GM23338 (cell line): ENCODE data around the gene MRGPRG. TPM values are rescaled to one million over a fixed set of nuclear protein-coding genes. Genes with fewer than 3 reads are reported as not detected.

Source experiments
- ATAC-seq: fragments of 200-7000 bp; cut with Tn5 transposase; 3 replicates; pipeline ENCODE4 v1.9.1; 2020
- DNase-seq: peaks from one replicate; pipeline ENCODE4 v3.0.0-alpha.2; 2015; ENCODE audit warnings: low spot score
- H2AFZ ChIP-seq: fragments of 200-600 bp; sonication (generic); 2 replicates; pipeline ENCODE4 v1.8.0; 2016; ENCODE audit warnings: antibody characterized with exemption, mild to moderate bottlenecking, moderate library complexity
- H3F3A ChIP-seq: fragments of 200-600 bp; sonication (generic); replicated peaks from 2 replicates; pipeline ENCODE4 v1.8.0; 2017; ENCODE audit warnings: antibody characterized with exemption, mixed run types, low read depth
- H3K27ac ChIP-seq: fragments of 200-600 bp; sonication (generic); 2 replicates; pipeline ENCODE4 v1.6.1; 2016; ENCODE audit warnings: low read depth
- H3K27me3 ChIP-seq: fragments of 200-600 bp; sonication (generic); 2 replicates; pipeline ENCODE4 v1.8.0; 2016; ENCODE audit warnings: mild to moderate bottlenecking, mixed run types, moderate library complexity; ENCODE audit not compliant: insufficient read depth
- H3K36me3 ChIP-seq: fragments of 200-600 bp; sonication (generic); 2 replicates; pipeline ENCODE4 v1.8.0; 2016; ENCODE audit warnings: mild to moderate bottlenecking; ENCODE audit not compliant: insufficient read depth
- H3K4me1 ChIP-seq: fragments of 200-600 bp; sonication (generic); 2 replicates; pipeline ENCODE4 v1.8.0; 2016; ENCODE audit warnings: mild to moderate bottlenecking, moderate library complexity; ENCODE audit not compliant: insufficient read depth
- H3K4me2 ChIP-seq: fragments of 200-600 bp; sonication (generic); 2 replicates; pipeline ENCODE4 v1.7.1; 2017; ENCODE audit warnings: mixed run types
- H3K4me3 ChIP-seq: fragments of 200-600 bp; sonication (generic); 2 replicates; pipeline ENCODE4 v1.6.1; 2016; ENCODE audit warnings: mixed run types
- H3K79me2 ChIP-seq: fragments of 200-600 bp; sonication (generic); replicated peaks from 2 replicates; pipeline ENCODE4 v1.8.0; 2017; ENCODE audit warnings: mild to moderate bottlenecking; ENCODE audit not compliant: insufficient read depth
- H3K9me2 ChIP-seq: fragments of 200-600 bp; sonication (generic); 2 replicates; pipeline ENCODE4 v1.8.0; 2017; ENCODE audit not compliant: insufficient read depth
- H4K20me1 ChIP-seq: fragments of 200-600 bp; sonication (generic); replicated peaks from 2 replicates; pipeline ENCODE4 v1.8.0; 2017; ENCODE audit warnings: mild to moderate bottlenecking; ENCODE audit not compliant: insufficient read depth
- H3K27ac Mint-ChIP-seq: 2 replicates; pipeline ENCODE4 v1.8.0; 2020; ENCODE audit warnings: inconsistent platforms, mild to moderate bottlenecking, moderate library complexity, mixed read lengths
- H3K27me3 Mint-ChIP-seq: 3 replicates; pipeline ENCODE4 v1.8.0; 2022; ENCODE audit warnings: low read depth, mild to moderate bottlenecking, moderate library complexity, mixed read lengths, inconsistent platforms; ENCODE audit not compliant: insufficient read depth, poor library complexity
- H3K36me3 Mint-ChIP-seq: 3 replicates; pipeline ENCODE4 v1.8.0; 2021; ENCODE audit warnings: low read depth, mild to moderate bottlenecking, inconsistent platforms, moderate library complexity, mixed read lengths
- H3K4me1 Mint-ChIP-seq: 3 replicates; pipeline ENCODE4 v1.8.0; 2020; ENCODE audit warnings: mild to moderate bottlenecking, inconsistent platforms, mixed read lengths
- H3K4me3 Mint-ChIP-seq: 3 replicates; pipeline ENCODE4 v1.8.0; 2021; ENCODE audit warnings: moderate library complexity, mild to moderate bottlenecking, inconsistent platforms, mixed read lengths
- H3K9me3 Mint-ChIP-seq: 3 replicates; pipeline ENCODE4 v1.8.0; 2020; ENCODE audit warnings: moderate library complexity, mild to moderate bottlenecking, inconsistent platforms, mixed read lengths
- CREB1 ChIP-seq: fragments of 250-450 bp; sonication (Bioruptor Pico); IDR thresholded peaks from 2 replicates; pipeline ENCODE4 v1.5.0; 2020; ENCODE audit warnings: low read depth, mild to moderate bottlenecking, moderate library complexity
- CTCF ChIP-seq, 2 experiments: fragments of 200-600 bp in 1 of 2; sonication (generic) in 1 of 2; conservative IDR thresholded peaks; 2 replicates each; pipeline versions ENCODE4 v1.5.1 to v1.6.1; 2016 to 2017; ENCODE audit warnings: antibody characterized with exemption in 2 of 2, low read depth in 2 of 2, mild to moderate bottlenecking in 2 of 2, moderate library complexity in 1 of 2
- ETS1 ChIP-seq: IDR thresholded peaks from 2 replicates; pipeline ENCODE4 v1.6.1; 2016; ENCODE audit warnings: antibody characterized with exemption
- EZH2 ChIP-seq: fragments of 200-600 bp; sonication (generic); IDR thresholded peaks from one replicate; pipeline ENCODE4 v1.8.0; 2017; ENCODE audit warnings: antibody characterized with exemption, mild to moderate bottlenecking, low read depth; ENCODE audit not compliant: unreplicated experiment
- EZH2phosphoT487 ChIP-seq: fragments of 200-600 bp; sonication (generic); IDR thresholded peaks from one replicate; pipeline ENCODE4 v1.8.1; 2018; ENCODE audit warnings: antibody characterized with exemption; ENCODE audit not compliant: unreplicated experiment
- JUNB ChIP-seq: IDR thresholded peaks from one replicate; pipeline ENCODE4 v1.6.1; 2016; ENCODE audit warnings: antibody characterized with exemption; ENCODE audit not compliant: unreplicated experiment
- NANOG ChIP-seq: IDR thresholded peaks from 2 replicates; pipeline ENCODE4 v1.6.1; 2016; ENCODE audit warnings: antibody characterized with exemption, borderline replicate concordance
- POLR2AphosphoS5 ChIP-seq: IDR thresholded peaks from 2 replicates; pipeline ENCODE4 v1.6.1; 2016; ENCODE audit warnings: antibody characterized with exemption, low read depth
- REST ChIP-seq: IDR thresholded peaks from one replicate; pipeline ENCODE4 v1.6.1; 2018; ENCODE audit warnings: antibody characterized with exemption; ENCODE audit not compliant: unreplicated experiment
- STAT1 ChIP-seq: IDR thresholded peaks from one replicate; pipeline ENCODE4 v1.6.1; 2016; ENCODE audit warnings: antibody characterized with exemption; ENCODE audit not compliant: unreplicated experiment
- ZNF114 ChIP-seq: fragments of 250-450 bp; sonication (Bioruptor Pico); IDR thresholded peaks from 2 replicates; pipeline ENCODE4 v1.5.0; 2020; ENCODE audit warnings: mild to moderate bottlenecking, moderate library complexity
- ZNF331 ChIP-seq: fragments of 250-450 bp; sonication (Bioruptor Pico); IDR thresholded peaks from 2 replicates; pipeline ENCODE4 v1.5.0; 2020; ENCODE audit warnings: low read depth, mild to moderate bottlenecking, moderate library complexity
- ZNF462 ChIP-seq: fragments of 250-450 bp; sonication (Bioruptor Pico); IDR thresholded peaks from 2 replicates; pipeline ENCODE4 v1.5.0; 2020; ENCODE audit warnings: mild to moderate bottlenecking, moderate library complexity
- polyA plus RNA-seq: library from polyadenylated mRNA; unstranded; fragments of >200 nt; fragmentation: Nextera tagmentation; extraction: Ambion mirVana; gene quantifications from 2 replicates; pipeline ENCODE4 v1.2.1, GENCODE V29; 2016
- total RNA-seq: library from RNA; depleted of rRNA; stranded (reverse); fragments of >200 nt; shearing (Covaris generic); gene quantifications from 2 replicates; pipeline ENCODE4 v1.2.3, GENCODE V29; 2014

The MRGPRG gene
- total and polyA plus RNA-seq, 2 experiments from 2014 or later, result not detected

- no peak overlapping the region for H3K4me3 ChIP-seq
These were observed 5.3 kb upstream of the MRGPRG start for GRCh38 chr11:3223932-3224381.

More at GRCh38 chr11:3223932-3224381, 5.3 kb upstream of the MRGPRG start:
- Histone ChIP-seq H4K20me1 (no peaks in the 10 kb centered on the region), H3K4me1 (peaks cover 9% of the 10 kb centered on the region; the same call in 1 of the 2 replicates), H3K4me2 (no peak overlapping the region), H3K27ac (no peak overlapping the region), H3F3A (no peaks in the 10 kb centered on the region), H3K9me2 (no peaks in the 10 kb centered on the region), H3K36me3 (no peaks in the 10 kb centered on the region), H2AFZ (no peak overlapping the region), H3K79me2 (no peaks in the 10 kb centered on the region), H3K27me3 (no peaks in the 10 kb centered on the region)
- Mint-ChIP-seq H3K27me3 (peaks cover 14% of the 10 kb centered on the region), H3K4me1 (peaks cover 20% of the 10 kb centered on the region; the same call in 2 of the 3 replicates), H3K27ac (no peak overlapping the region), H3K36me3 (no peaks in the 10 kb centered on the region), H3K4me3 (no peak overlapping the region), H3K9me3 (no peaks in the 10 kb centered on the region)
- DNase-seq, result peak; percentile 25
- peak; percentile 52 for ATAC-seq
- TF ChIP-seq EZH2, result no peak
- no peak for TF ChIP-seq ZNF114
- TF ChIP-seq CREB1 (CRISPR knock-in tag), result no peak
- no peak for TF ChIP-seq STAT1
- TF ChIP-seq REST, result no peak
- no peak for TF ChIP-seq JUNB
- TF ChIP-seq CTCF (conservative IDR thresholded peaks at IDR 0.05; ENCODE audit: low read depth in 2 of 2), result no peak
- no peak for TF ChIP-seq ZNF331 (CRISPR knock-in tag)
- no peak for TF ChIP-seq EZH2phosphoT487
- TF ChIP-seq NANOG, result no peak
- TF ChIP-seq POLR2AphosphoS5, result no peak
- no peak for TF ChIP-seq ZNF462 (CRISPR knock-in tag)
- TF ChIP-seq ETS1, result no peak
